MM.1S (cell line): Measurements from ENCODE around the gene NUP35.
"Not testable (repeated sequence)": the region's sequence is repeated elsewhere in the genome, so short reads cannot be mapped to it uniquely, and the experiment has no call there.

Source experiments
- DNase-seq: peaks from one replicate; pipeline ENCODE4 v3.0.0-alpha.2; 2015
- H2AFZ ChIP-seq: fragments of 300-600 bp; sonication (generic); 2 replicates; pipeline ENCODE4 v1.6.0; 2016; ENCODE audit warnings: antibody characterized with exemption, low read length
- H3F3A ChIP-seq: fragments of 300-600 bp; sonication (generic); 2 replicates; pipeline ENCODE4 v1.6.1; 2016; ENCODE audit warnings: mild to moderate bottlenecking, antibody characterized with exemption, low read length, moderate library complexity, mixed read lengths; ENCODE audit not compliant: insufficient read depth
- H3K27ac ChIP-seq: fragments of 300-600 bp; sonication (generic); 2 replicates; pipeline ENCODE4 v1.5.1; 2016; ENCODE audit warnings: mild to moderate bottlenecking, low read length
- H3K27me3 ChIP-seq: fragments of 300-600 bp; sonication (generic); replicated peaks from 2 replicates; pipeline ENCODE4 v1.6.0; 2016; ENCODE audit warnings: low read length; ENCODE audit not compliant: insufficient read depth
- H3K36me3 ChIP-seq: fragments of 300-600 bp; sonication (generic); replicated peaks from 2 replicates; pipeline ENCODE4 v1.6.1; 2016; ENCODE audit warnings: mild to moderate bottlenecking, low read length, mixed read lengths; ENCODE audit not compliant: insufficient read depth
- H3K4me1 ChIP-seq: fragments of 300-600 bp; sonication (generic); 2 replicates; pipeline ENCODE4 v1.6.1; 2016; ENCODE audit warnings: low read length, mixed read lengths
- H3K4me2 ChIP-seq: fragments of 300-600 bp; sonication (generic); 2 replicates; pipeline ENCODE4 v1.6.0; 2016; ENCODE audit warnings: low read depth, low read length
- H3K4me3 ChIP-seq: fragments of 300-600 bp; sonication (generic); 2 replicates; pipeline ENCODE4 v1.5.1; 2016; ENCODE audit warnings: low read length, mixed read lengths
- H3K79me2 ChIP-seq: fragments of 300-600 bp; sonication (generic); 2 replicates; pipeline ENCODE4 v1.6.1; 2016; ENCODE audit warnings: mixed run types, low read length, mixed read lengths
- H3K9ac ChIP-seq: fragments of 300-600 bp; sonication (generic); 2 replicates; pipeline ENCODE4 v1.6.1; 2016; ENCODE audit warnings: low read length, mixed read lengths
- H3K9me2 ChIP-seq: fragments of 300-600 bp; sonication (generic); replicated peaks from 2 replicates; pipeline ENCODE4 v1.6.1; 2016; ENCODE audit warnings: mild to moderate bottlenecking, low read length, mixed read lengths; ENCODE audit not compliant: insufficient read depth
- H3K9me3 ChIP-seq: fragments of 300-600 bp; sonication (generic); replicated peaks from 2 replicates; pipeline ENCODE4 v1.6.1; 2016; ENCODE audit warnings: mild to moderate bottlenecking, low read length, mixed read lengths; ENCODE audit not compliant: insufficient read depth
- H4K20me1 ChIP-seq: fragments of 300-600 bp; sonication (generic); 2 replicates; pipeline ENCODE4 v1.6.1; 2016; ENCODE audit warnings: mild to moderate bottlenecking, low read length, moderate library complexity, mixed read lengths; ENCODE audit not compliant: insufficient read depth
- EZH2 ChIP-seq: fragments of 300-600 bp; sonication (generic); optimal IDR thresholded peaks from 2 replicates; pipeline ENCODE3; 2017; ENCODE audit warnings: low read depth, mild to moderate bottlenecking, antibody characterized with exemption, low read length, mixed read lengths
- EZH2phosphoT487 ChIP-seq: fragments of 300-600 bp; sonication (generic); IDR thresholded peaks from 2 replicates; pipeline ENCODE4 v1.6.1; 2018; ENCODE audit warnings: antibody characterized with exemption, low read length
- TF ChIP-seq, protein P1 (sequence below): fragments of 300-600 bp; sonication (generic); IDR thresholded peaks from 2 replicates; pipeline ENCODE4 v1.5.1; 2016; ENCODE audit warnings: antibody characterized with exemption, low read length, mixed read lengths

NUP35 gene

DNA sequence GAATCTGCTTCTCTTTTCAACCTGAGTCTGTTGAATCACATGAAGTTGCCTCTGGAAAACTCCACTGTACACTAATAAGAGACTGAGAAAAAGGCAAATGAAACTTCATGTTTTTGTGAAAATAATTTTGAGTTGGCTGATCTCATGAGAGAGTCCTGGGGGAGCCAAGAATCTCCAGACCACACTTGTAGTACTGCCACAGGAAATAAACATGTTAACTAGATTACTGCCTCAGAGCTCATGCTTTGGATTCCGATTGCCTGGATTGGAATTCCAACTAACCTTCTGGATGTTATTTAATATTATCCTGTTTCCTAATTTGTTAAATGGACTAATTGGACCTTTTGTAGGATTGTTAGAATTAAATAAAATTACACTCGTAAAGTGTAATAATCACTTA is 25.2 kb downstream of the NUP35 start:
- H3K9me3 ChIP-seq: no peaks in the 10 kb centered on the region
- no peak overlapping the region for H3K4me2 ChIP-seq
- no peaks in the 10 kb centered on the region for H3K36me3 ChIP-seq
- H3K4me1 ChIP-seq: no peaks in the 10 kb centered on the region
- no peak overlapping the region for H3K27ac ChIP-seq
- no peak for DNase-seq
- peaks cover 21% of the 10 kb centered on the region for H3K79me2 ChIP-seq
- no peaks in the 10 kb centered on the region for H3K27me3 ChIP-seq
- TF ChIP-seq EZH2 (no peak), EZH2phosphoT487 (no peak)
- TF ChIP-seq, protein P1, sequence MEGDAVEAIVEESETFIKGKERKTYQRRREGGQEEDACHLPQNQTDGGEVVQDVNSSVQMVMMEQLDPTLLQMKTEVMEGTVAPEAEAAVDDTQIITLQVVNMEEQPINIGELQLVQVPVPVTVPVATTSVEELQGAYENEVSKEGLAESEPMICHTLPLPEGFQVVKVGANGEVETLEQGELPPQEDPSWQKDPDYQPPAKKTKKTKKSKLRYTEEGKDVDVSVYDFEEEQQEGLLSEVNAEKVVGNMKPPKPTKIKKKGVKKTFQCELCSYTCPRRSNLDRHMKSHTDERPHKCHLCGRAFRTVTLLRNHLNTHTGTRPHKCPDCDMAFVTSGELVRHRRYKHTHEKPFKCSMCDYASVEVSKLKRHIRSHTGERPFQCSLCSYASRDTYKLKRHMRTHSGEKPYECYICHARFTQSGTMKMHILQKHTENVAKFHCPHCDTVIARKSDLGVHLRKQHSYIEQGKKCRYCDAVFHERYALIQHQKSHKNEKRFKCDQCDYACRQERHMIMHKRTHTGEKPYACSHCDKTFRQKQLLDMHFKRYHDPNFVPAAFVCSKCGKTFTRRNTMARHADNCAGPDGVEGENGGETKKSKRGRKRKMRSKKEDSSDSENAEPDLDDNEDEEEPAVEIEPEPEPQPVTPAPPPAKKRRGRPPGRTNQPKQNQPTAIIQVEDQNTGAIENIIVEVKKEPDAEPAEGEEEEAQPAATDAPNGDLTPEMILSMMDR: no peak
- H3F3A ChIP-seq: no peaks in the 10 kb centered on the region
- H2AFZ ChIP-seq: no peak overlapping the region
- H3K9ac ChIP-seq: no peak overlapping the region
- H4K20me1 ChIP-seq: no peaks in the 10 kb centered on the region
- H3K4me3 ChIP-seq: no peak overlapping the region
- H3K9me2 ChIP-seq: no peaks in the 10 kb centered on the region

GRCh38 chr2:183152280-183152679 is 28.0 kb downstream of the NUP35 start:
- not testable (repeated sequence) for H3K9me3 ChIP-seq, H4K20me1 ChIP-seq, H3K9me2 ChIP-seq, DNase-seq, H2AFZ ChIP-seq, H3K27me3 ChIP-seq, H3K4me2 ChIP-seq, H3K9ac ChIP-seq, H3K4me1 ChIP-seq, H3K4me3 ChIP-seq, H3K27ac ChIP-seq, H3K36me3 ChIP-seq, H3F3A ChIP-seq
- peaks cover 11% of the 10 kb centered on the region for H3K79me2 ChIP-seq

- no peaks in the 10 kb centered on the region for H3K9me3 ChIP-seq
- H3K27ac ChIP-seq: no peak overlapping the region
- no peak overlapping the region for H3K4me3 ChIP-seq
- H3K27me3 ChIP-seq: no peaks in the 10 kb centered on the region
- no peak overlapping the region for H3K4me2 ChIP-seq
- H3K9me2 ChIP-seq: no peaks in the 10 kb centered on the region
- H3K9ac ChIP-seq: no peak overlapping the region
- no peak overlapping the region for H2AFZ ChIP-seq
- peaks cover 2% of the 10 kb centered on the region; the same call in 1 of the 2 replicates for H3F3A ChIP-seq
- no peaks in the 10 kb centered on the region for H3K4me1 ChIP-seq
- H3K79me2 ChIP-seq: no peaks in the 10 kb centered on the region; the same call in 1 of the 2 replicates
- TF ChIP-seq EZH2phosphoT487 (no peak), EZH2 (no peak)
- TF ChIP-seq, protein P1: no peak
- DNase-seq: no peak
- H3K36me3 ChIP-seq: no peaks in the 10 kb centered on the region
- no peaks in the 10 kb centered on the region for H4K20me1 ChIP-seq
Measured at GRCh38 chr2:183153967-183154366, 29.7 kb downstream of the NUP35 start.

DNA sequence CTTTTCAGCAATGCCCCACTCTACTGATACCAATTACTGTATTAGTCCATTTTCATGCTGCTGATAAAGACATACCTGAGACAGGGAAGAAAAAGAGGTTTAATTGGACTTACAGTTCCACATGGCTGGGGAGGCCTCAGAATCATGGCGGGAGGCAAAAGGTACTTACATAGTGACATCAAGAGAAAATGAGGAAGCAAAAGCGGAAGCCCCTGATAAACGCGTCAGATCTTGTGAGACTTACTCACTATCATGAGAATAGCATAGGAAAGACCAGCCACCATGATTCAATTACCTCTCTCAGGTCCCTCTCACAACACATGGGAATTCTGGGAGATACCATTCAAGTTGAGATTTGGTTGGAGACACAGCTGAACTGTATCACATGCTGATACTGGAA is 30.5 kb downstream of the NUP35 start:
- not testable (repeated sequence) for H3K27ac ChIP-seq, DNase-seq, H3F3A ChIP-seq, H3K36me3 ChIP-seq, H2AFZ ChIP-seq, H3K9me2 ChIP-seq, H3K4me1 ChIP-seq, H4K20me1 ChIP-seq, H3K4me2 ChIP-seq, H3K9me3 ChIP-seq, H3K79me2 ChIP-seq, H3K27me3 ChIP-seq, H3K4me3 ChIP-seq, H3K9ac ChIP-seq
